GM18951 (cell line): ENCODE measurements around the gene TMEM144.
"Not testable (repeated sequence)": the region's sequence is repeated elsewhere in the genome, so short reads cannot be mapped to it uniquely, and the experiment has no call there.

Experiments used
- POLR2A ChIP-seq: IDR thresholded peaks from 4 replicates; pipeline ENCODE4 v1.6.1; 2011; ENCODE audit warnings: mild to moderate bottlenecking; ENCODE audit not compliant: insufficient read length, insufficient read depth; ENCODE audit errors: extremely low read depth
- in situ Hi-C: fragments of 300-500 bp; cut with MboI; formaldehyde crosslinking; loops from one replicate; pipeline ENCODE4 v1.12.0; 2022; ENCODE audit warnings: low sequenced_read_pairs, mixed read lengths, inconsistent platforms; ENCODE audit not compliant: unreplicated experiment

The TMEM144 gene

DNA sequence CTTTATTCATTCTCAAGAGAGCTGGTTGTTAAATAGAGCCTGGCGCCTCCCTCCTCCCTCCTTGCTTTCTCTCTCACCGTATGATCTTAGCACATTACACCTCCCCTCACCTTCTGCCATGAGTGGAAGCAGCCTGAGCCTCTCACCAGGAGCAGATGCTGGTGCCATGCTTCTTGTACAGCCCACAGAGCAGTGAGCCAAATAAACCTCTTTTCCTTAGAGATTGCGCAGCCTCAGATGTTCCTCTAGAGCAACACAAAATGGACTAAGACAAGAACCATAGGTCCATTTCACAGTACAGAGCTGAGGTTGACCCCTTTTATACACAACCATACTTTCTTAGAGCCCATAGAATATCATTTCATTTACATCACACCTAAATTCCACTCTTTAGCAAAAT lies 10.1 kb upstream of the TMEM144 start:
- in situ Hi-C loops, result no loop called here
- no peak for TF ChIP-seq POLR2A

DNA sequence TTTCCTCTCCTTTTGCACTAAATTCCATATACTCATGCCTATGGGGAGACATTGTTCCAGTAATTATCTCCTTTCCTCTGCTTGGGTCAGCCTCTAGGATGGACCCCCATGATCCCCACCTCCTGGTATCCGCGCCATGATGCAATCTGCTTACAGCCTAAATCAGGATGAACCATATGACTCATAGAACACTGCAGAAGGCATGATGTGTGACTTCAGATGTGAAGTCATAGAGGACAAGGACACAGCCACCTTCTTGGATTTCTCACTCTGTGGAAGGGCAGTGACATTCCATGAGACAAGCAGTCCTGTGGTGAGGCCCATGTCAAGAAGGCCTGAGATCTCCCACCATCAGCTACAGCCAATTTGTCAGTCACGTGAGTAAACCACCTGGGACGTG lies 9.0 kb upstream of the TMEM144 start:
- TF ChIP-seq POLR2A, result no peak
- in situ Hi-C loops, result no loop called here

DNA sequence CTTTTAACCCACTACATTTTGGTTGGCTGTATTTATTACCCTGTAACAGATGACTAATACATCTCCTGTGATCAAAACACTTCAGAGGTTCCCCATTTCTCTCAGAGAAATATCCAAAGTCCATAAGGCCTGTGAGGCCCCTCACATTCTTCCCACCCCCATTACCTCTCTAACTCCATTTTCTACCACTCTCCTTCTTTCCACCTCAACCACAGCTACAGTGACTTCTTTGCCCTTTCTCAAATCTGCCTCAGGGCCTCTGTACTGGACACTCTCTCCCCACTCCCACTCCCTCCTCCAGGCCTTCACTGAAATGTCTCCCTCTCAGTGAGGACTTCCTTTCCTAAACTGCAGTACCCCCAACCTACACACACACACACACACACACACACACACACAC lies 8.4 kb upstream of the TMEM144 start:
- TF ChIP-seq POLR2A, result no peak
- in situ Hi-C loops, result no loop called here

DNA sequence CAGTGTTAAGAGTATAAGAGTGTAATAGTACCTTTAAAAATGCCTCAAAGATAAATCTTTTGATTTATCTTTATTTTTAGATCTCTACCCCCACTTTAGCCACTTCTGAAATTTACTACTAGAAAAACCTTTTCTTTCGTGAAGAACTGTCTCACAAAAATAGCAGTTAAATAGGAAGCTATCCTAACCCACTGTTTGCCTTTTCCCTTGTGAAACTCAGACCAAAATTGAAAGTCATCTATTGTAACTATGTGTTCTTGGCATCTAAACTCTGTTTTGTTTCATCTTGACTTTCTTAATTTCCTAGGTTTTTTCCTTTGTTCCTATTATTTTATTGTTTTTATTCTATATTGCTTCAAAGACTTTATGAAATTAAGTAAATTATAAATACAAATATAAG lies 7.8 kb upstream of the TMEM144 start:
- in situ Hi-C loops, result no loop called here

DNA sequence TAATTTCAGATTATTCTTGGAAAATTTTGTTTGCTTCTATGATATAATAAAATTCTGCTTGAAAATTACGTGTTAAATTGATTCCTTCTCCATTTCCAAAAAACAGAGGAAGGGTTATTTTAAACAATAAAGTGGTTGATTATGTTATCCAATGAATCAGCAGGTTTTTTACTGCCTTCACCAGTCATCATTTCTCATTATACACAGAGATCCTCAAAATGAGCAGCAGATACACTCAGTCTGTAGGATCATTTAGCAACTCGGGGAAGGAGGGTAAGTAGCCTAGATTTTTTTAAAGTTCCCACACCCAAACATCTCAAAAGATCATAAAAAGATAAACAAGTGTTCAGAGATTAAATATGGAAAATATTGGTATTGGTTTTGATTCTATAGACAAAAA lies 6.8 kb upstream of the TMEM144 start:
- no peak for TF ChIP-seq POLR2A
- in situ Hi-C loops, result no loop called here

More for the DNA sequence above, 7.8 kb upstream of the TMEM144 start:
- no peak for TF ChIP-seq POLR2A

DNA sequence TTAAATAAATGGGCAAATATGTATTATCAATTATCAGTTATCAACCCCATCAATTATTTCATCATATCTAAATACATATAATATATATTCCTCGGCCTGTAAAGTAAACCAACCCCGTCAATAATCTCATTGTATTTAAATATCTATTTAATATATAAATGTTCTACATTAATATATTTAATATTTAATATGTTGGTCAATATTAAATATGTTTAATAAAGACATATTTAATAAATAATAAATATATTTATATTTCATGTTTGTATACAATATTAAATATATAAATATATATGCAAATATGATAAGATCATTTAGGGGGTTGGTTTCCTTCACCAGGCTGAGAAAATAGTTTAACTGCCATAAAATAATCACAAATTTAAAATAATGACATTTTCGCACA lies 6.4 kb upstream of the TMEM144 start:
- in situ Hi-C loops, result no loop called here
- no peak for TF ChIP-seq POLR2A

DNA sequence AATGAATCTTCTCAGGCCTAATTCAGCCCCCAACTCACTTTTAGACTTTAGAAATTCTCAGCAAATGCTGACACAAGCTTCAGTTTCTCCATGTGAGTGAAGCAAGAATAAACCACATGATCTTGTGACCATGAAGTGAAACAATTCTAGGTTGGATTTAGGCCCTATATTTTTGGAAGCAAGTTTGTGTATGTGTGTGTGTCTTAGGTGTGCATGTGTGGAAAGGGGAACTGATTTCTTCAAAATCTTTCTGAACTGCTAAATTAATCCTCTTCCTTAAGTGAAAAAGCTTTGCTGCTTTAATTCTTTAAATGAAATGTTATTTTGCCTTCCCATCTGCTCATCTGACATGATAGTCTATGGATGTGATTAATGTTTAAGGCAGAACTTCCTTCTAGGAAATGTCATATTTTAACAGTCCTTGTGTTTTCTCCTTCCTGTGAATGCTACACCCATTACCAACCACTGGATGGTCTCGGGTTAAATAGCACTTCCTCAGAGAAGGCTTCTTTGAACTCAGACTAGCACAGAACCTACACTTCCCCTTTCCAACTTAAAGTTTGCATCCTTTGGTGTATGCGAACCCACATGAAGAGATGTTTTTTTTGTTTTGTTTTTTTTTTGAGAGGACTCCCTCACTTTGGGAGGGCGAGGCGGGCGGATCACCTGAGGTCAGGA lies 1.2 kb upstream of the TMEM144 start:
- in situ Hi-C loops, result no loop called here
- no peak for TF ChIP-seq POLR2A

DNA sequence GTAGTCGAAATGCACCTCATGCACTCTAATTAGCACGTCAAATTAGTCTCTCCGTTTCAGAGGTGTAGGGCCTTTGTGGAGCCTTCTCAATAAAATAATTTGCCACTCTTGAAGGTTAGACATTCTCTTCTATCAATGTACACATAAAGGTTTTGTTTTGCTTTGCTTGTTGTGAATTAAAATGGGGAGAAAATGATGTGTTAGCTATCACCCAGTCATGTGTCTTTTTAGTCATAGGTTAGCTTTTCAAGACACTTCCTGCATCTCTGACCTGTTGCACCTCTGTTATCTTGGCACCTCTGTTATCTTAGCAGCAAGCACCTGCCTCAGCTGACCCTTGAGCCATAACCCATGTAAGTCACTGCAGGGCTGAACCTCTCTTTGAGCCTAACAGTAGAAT lies 936 bp downstream of the TMEM144 start:
- no peak for TF ChIP-seq POLR2A
- in situ Hi-C loops, result no loop called here

DNA sequence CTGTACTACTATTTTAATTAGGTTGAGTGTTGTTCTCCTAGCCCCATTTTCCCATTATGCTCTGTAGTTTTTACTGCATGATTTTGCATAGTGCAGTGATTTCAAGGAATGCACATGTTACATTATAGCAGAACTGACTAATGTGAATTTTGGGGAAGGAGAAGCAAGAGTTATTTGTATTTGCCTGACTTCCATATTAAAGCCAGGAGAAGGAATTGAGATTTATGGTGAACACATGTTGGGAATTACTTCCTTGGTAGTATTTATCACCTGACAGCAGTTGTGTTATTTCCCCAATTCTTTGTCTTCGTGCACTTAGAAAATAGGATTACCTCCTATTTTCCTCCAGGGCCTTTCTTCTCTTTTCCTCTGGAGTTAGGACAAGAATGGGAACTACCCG lies 3.2 kb downstream of the TMEM144 start:
- no peak for TF ChIP-seq POLR2A
- in situ Hi-C loops, result no loop called here

DNA sequence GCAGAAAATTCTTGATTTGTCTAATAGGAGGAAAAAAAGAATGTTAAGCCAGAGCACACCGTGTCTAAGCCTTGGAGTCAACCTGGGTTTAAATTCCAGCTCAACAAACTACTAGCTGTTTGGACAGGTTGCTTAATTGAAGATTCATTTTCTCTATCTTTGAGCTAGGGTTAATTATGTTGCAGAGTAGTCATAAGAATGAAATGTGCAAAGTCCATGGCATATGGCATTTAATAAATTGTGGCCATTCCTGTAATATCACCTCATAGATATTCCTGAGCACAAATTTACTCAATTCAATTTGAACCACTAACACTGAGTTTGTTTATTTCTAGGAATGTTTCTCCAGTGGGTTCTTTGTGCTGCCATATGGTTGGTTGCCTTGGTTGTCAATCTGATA lies 4.6 kb downstream of the TMEM144 start:
- TF ChIP-seq POLR2A, result no peak
- in situ Hi-C loops, result no loop called here

DNA sequence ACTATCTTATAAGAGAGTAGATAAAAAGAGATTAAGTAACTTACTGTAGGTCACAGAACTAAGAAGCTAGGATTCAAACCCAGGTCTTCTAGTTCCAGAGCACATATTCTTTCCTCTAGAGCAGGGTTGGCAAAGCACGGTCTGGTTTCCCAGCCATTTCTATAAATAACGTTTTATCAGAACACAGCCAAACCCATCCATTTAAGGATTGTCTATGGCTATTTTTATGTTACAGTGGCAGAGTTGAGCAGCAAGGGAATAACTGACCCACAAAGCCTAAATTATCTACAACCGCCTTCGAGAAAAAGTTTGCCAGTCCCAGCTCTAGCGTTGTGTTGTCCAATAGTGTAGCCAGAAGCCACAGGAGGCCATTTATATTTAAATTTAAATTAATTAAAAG lies 7.5 kb downstream of the TMEM144 start:
- in situ Hi-C loops, result no loop called here
- no peak for TF ChIP-seq POLR2A

DNA sequence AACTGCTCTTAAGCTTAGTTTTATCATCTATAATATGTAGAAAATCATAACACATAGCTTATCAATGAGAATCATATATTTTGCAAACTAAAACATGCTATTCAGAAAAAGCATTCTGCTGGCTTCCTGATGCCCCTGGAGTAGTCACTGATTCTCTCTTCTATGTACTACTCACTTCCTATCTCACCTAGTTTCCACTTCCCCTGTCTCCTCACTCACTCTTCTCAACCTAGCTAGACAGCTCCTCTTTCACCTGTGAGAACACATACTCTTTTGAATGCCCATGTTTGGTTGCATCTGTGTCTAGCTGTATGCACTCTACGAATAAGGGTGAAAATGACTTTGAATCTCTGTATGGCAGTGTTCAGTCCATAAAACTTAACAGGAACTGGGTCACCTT lies 9.3 kb downstream of the TMEM144 start:
- in situ Hi-C loops, result no loop called here
- TF ChIP-seq POLR2A, result no peak

DNA sequence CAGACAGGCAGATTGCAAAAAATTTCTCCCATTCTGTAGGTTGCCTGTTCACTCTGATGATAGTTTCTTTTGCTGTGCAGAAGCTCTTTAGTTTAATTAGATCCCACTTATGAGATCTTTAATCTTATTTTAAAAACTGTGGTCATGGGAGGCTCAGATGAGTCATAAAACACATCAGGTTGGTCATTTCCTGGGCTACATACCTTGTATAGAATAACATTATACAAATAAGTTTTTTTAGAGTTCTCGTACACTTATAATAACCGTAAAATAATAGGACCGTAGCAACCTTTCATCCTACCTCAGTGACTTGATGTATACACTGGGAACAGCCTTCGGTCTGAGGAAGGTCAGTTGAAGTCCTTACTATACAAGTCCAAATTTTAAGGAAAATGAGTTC lies 14.0 kb downstream of the TMEM144 start:
- in situ Hi-C loops, result not testable (repeated sequence)

DNA sequence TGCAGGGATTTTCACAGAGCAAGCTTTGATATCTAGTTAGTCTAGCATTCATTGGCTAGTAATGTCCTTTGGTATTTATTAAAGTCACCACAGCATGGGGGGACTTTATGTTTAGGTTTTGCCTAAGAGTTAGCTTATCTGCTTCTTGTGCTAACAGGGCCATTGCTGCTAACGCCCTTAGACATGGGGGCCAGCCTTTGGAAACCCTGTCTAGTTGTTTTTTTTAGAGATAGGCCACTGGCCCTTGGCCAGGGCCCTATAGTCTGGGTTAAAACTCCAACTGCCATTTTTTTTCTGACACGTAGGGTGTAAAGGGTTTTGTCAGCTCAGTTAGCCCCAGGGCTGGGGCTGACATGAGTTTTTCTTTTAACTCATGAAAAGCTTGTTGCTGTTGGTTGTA lies 14.7 kb downstream of the TMEM144 start:
- in situ Hi-C loops, result not testable (repeated sequence)

DNA sequence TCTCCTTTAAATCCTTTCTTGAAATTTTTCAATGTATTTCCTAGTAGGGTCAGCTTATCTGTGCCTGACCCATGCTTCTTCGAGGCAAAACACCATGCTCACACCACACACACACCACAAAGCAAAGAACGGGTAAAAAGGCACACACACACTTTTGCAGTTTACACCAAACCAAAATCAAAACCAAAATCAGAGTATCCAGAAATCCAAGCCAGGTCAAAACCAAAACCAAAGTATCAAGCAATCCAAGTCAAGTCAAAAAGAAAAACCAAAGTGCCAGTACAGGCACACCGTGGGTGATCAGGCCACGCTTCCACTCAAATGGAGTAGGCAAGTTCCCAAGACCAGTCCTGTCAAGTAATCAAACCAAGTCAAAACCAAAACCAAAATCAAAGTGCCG lies 17.6 kb downstream of the TMEM144 start:
- in situ Hi-C loops, result not testable (repeated sequence)

DNA sequence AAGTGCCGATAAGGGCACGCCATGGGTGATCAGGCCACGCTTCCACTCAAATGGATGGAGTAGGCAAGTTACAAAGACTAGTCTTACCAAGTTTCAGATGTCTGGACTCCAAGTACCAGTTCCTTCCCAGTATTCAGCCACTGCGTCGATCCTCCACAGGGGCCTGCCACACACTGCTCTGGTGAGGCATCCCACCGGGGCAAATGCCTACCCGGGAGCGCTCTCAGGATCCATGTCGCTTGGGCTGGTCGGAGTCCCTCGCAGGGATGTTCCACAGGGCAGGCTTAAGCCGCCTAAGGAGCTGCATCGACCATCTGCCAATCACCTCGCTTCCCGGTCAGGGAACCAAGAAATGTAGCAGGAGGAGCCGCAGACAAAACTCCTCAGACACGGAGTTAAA lies 18.1 kb downstream of the TMEM144 start:
- in situ Hi-C loops, result not testable (repeated sequence)
